A673 (cell line): ENCODE results near the gene GPR157. TPM values are rescaled to one million over a fixed set of nuclear protein-coding genes. Genes with fewer than 3 reads are reported as not detected.

Source experiments
- BruUV-seq: library from RNA; stranded (reverse); fragments of 400-500 nt; replicated peaks from 2 replicates; lab custom pipeline; 2021; lab: Mats Ljungman, UMichigan
- CTCF ChIA-PET: fragments of 300-600 bp; sonication (Branson Sonifier 250); formaldehyde crosslinking; loops from one replicate; lab custom pipeline; 2022; ENCODE audit warnings: antibody characterized with exemption; lab: Charles Lee
- POLR2A ChIA-PET: fragments of 300-600 bp; sonication (Branson Sonifier 250); formaldehyde crosslinking; loops from one replicate; lab custom pipeline; 2022; ENCODE audit warnings: antibody characterized with exemption; ENCODE audit not compliant: low non-redundant PET; lab: Charles Lee
- DNase-seq: peaks from one replicate; pipeline ENCODE4 v3.0.0-alpha.2; 2015; ENCODE audit warnings: low spot score
- H3K27ac ChIP-seq: fragments of 200-600 bp; sonication (generic); 2 replicates; pipeline ENCODE4 v1.5.1; 2016; ENCODE audit warnings: mixed run types, low read depth, mild to moderate bottlenecking, mixed read lengths, antibody characterized with exemption, low read length; ENCODE audit not compliant: poor library complexity, severe bottlenecking
- H3K27me3 ChIP-seq: fragments of 200-600 bp; sonication (generic); replicated peaks from 2 replicates; pipeline ENCODE4 v1.6.1; 2017; ENCODE audit warnings: mixed run types, low read depth, mild to moderate bottlenecking, mixed read lengths, antibody characterized with exemption, low read length; ENCODE audit not compliant: insufficient read depth, poor library complexity
- H3K36me3 ChIP-seq: fragments of 200-600 bp; sonication (generic); 2 replicates; pipeline ENCODE4 v1.6.1; 2016; ENCODE audit warnings: mixed run types, mild to moderate bottlenecking, mixed read lengths, antibody characterized with exemption, low read length; ENCODE audit not compliant: insufficient read depth, poor library complexity, severe bottlenecking
- H3K4me1 ChIP-seq: fragments of 200-600 bp; sonication (generic); 2 replicates; pipeline ENCODE4 v1.6.1; 2017; ENCODE audit warnings: mixed run types, mild to moderate bottlenecking, mixed read lengths, antibody characterized with exemption, low read length; ENCODE audit not compliant: insufficient read depth, poor library complexity, severe bottlenecking
- H3K4me3 ChIP-seq: fragments of 200-600 bp; sonication (generic); 2 replicates; pipeline ENCODE4 v1.5.1; 2016; ENCODE audit warnings: low read depth, mixed run types, mild to moderate bottlenecking, mixed read lengths, low read length; ENCODE audit not compliant: poor library complexity, severe bottlenecking
- H3K9me3 ChIP-seq: fragments of 200-600 bp; sonication (generic); 2 replicates; pipeline ENCODE4 v1.6.1; 2016; ENCODE audit warnings: mixed run types, low read depth, mild to moderate bottlenecking, mixed read lengths, antibody characterized with exemption, low read length; ENCODE audit not compliant: poor library complexity, severe bottlenecking
- EZH2 ChIP-seq: fragments of 200-600 bp; sonication (generic); IDR thresholded peaks from 2 replicates; pipeline ENCODE4 v1.6.1; 2017; ENCODE audit warnings: borderline replicate concordance, low read depth, mild to moderate bottlenecking, mixed read lengths, antibody characterized with exemption, low read length; ENCODE audit not compliant: poor library complexity, severe bottlenecking
- intact Hi-C: fragments of 100-400 bp; cut with micrococcal nuclease; formaldehyde crosslinking; loops from one replicate; pipeline ENCODE4 v1.10.0; 2022; ENCODE audit not compliant: unreplicated experiment
- total RNA-seq: library from RNA; stranded (reverse); gene quantifications from 2 replicates; pipeline ENCODE4 v1.2.3, GENCODE V29; 2021
- TF ChIP-seq, protein P1 (sequence below): fragments of 300-800, 200-600 bp; sonication (generic); conservative IDR thresholded peaks from 2 replicates; pipeline ENCODE4 v1.5.1; 2017; ENCODE audit warnings: low read depth, mild to moderate bottlenecking, antibody characterized with exemption, low read length, moderate library complexity, mixed read lengths

Gene GPR157
- total RNA-seq, 1 experiment from 2014 or later, result 0.34 TPM

GRCh38 chr1:9136932-9137331 lies 8.0 kb upstream of the GPR157 start:
- DNase-seq, result no peak
- H3K27ac ChIP-seq, result no peak overlapping the region
- intact Hi-C loops, result no loop called here
- BruUV-seq, result no TSS peak
- TF ChIP-seq, protein P1, sequence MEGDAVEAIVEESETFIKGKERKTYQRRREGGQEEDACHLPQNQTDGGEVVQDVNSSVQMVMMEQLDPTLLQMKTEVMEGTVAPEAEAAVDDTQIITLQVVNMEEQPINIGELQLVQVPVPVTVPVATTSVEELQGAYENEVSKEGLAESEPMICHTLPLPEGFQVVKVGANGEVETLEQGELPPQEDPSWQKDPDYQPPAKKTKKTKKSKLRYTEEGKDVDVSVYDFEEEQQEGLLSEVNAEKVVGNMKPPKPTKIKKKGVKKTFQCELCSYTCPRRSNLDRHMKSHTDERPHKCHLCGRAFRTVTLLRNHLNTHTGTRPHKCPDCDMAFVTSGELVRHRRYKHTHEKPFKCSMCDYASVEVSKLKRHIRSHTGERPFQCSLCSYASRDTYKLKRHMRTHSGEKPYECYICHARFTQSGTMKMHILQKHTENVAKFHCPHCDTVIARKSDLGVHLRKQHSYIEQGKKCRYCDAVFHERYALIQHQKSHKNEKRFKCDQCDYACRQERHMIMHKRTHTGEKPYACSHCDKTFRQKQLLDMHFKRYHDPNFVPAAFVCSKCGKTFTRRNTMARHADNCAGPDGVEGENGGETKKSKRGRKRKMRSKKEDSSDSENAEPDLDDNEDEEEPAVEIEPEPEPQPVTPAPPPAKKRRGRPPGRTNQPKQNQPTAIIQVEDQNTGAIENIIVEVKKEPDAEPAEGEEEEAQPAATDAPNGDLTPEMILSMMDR, result no peak
- no peak for TF ChIP-seq EZH2
- H3K9me3 ChIP-seq, result no peaks in the 10 kb centered on the region
- H3K4me1 ChIP-seq, result no peaks in the 10 kb centered on the region
- H3K4me3 ChIP-seq, result no peak overlapping the region
- peaks cover 6% of the 10 kb centered on the region for H3K27me3 ChIP-seq
- CTCF ChIA-PET, result no interaction called here
- H3K36me3 ChIP-seq, result no peaks in the 10 kb centered on the region
- POLR2A ChIA-PET, result no interaction called here

DNA sequence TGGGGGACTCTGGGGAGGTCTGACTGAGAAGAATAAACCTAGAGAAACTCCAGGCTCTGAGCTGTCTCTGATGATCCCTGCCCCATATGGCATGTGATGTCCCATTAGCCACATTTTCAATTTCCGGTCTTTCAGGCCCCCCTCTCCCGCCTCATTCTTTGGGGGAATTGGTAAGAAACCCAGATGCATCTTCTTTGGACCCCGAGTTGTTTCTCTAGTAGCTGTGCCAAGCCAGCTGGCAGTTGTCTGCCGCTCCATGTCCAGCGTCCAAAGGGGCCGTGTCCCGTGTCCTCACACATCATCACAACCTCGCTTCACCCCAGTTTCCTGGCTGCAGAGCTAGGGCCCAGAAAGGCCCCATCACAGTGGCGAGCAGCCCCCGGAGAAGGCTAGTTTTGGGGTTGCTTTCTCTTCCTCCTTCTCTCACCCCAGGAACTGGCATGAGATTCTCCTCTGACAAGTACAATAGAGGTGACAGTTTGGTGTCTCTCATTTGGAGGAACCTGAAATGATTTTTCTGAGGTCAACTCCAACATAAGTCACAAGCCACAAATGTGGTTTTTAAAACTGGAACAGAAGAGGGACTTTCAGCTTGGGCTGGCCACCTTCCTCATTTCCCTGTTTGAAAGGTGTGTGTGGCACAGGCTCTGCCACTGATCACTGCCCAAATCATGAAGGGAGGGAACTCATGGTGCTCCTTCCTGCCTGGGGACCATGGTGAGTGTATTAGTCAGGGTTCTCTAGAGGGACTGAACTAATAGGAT lies 6.4 kb upstream of the GPR157 start:
- no peak for TF ChIP-seq EZH2
- TF ChIP-seq, protein P1, result no peak

GRCh38 chr1:9133870-9134585 lies 5.1 kb upstream of the GPR157 start:
- Histone ChIP-seq H3K36me3 (no peaks in the 10 kb centered on the region), H3K4me1 (no peaks in the 10 kb centered on the region), H3K27ac (no peak overlapping the region), H3K27me3 (peaks cover 6% of the 10 kb centered on the region), H3K9me3 (no peaks in the 10 kb centered on the region), H3K4me3 (no peak overlapping the region)
- intact Hi-C loops, result no loop called here
- CTCF ChIA-PET, result no interaction called here
- DNase-seq, result no peak
- no peak for TF ChIP-seq EZH2
- TF ChIP-seq, protein P1, result no peak
- POLR2A ChIA-PET, result no interaction called here
- no TSS peak for BruUV-seq

More for the DNA sequence above, 6.4 kb upstream of the GPR157 start:
- Histone ChIP-seq H3K36me3 (no peaks in the 10 kb centered on the region), H3K4me3 (no peak overlapping the region), H3K4me1 (no peaks in the 10 kb centered on the region), H3K27me3 (peaks cover 6% of the 10 kb centered on the region), H3K9me3 (no peaks in the 10 kb centered on the region), H3K27ac (no peak overlapping the region)
- POLR2A ChIA-PET, result no interaction called here
- intact Hi-C loops, result no loop called here
- no TSS peak for BruUV-seq
- DNase-seq, result no peak
- CTCF ChIA-PET, result interaction anchor here (0.7 kb wide), 1 partner anchor 93 kb away, joined by 4 read pairs; no protein-coding TSS in a partner anchor
